RWPE1 (cell line): ENCODE data around the gene DSCAM.

ENCODE experiments used
- CTCF ChIA-PET: fragments of 350-600 bp; sonication (Branson Sonifier 250); formaldehyde crosslinking; extraction: SDS; loops from one replicate; lab custom pipeline; 2021; lab: Yijun Ruan, JAX
- POLR2A ChIA-PET: fragments of 400-600 bp; formaldehyde crosslinking; extraction: SDS; loops from one replicate; lab custom pipeline; 2020; ENCODE audit warnings: antibody characterized with exemption; ENCODE audit not compliant: low non-redundant PET; lab: Yijun Ruan, JAX
- DNase-seq: peaks from one replicate; pipeline ENCODE4 v3.0.0; 2012; ENCODE audit warnings: low spot score
- H3K27ac ChIP-seq: fragments of 450-650 bp; 2 replicates; pipeline ENCODE4 v1.5.1; 2017
- TF ChIP-seq, protein P1 (sequence below): fragments of 450-650 bp; conservative IDR thresholded peaks from 2 replicates; pipeline ENCODE4 v1.5.1; 2017; ENCODE audit warnings: low read depth, mild to moderate bottlenecking

The DSCAM gene

DNA sequence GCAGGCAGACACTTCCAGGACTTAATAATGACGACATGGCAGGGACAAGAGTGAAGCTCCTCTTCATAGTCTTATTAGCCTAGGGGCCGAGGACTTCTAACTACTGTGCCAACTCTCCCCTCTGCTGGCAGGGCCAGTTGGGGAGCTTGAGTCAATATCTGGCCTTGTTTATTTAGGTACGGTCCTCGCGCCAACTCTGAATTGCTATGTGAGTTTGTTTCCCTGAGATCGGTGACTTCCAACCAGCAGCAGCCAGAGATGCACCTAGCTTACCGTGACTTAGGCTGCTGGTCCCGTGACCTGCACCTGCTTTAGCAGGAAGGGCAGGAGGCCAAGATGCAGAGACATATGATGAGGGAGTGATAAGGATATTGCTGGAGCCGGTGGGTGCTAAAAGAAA, 528.6 kb downstream of the DSCAM start:
- H3K27ac ChIP-seq: no peak overlapping the region
- ChIA-PET POLR2A (no interaction called here), CTCF (interaction anchor here (0.6 kb wide), 1 partner anchor 857 kb away, joined by 3 read pairs; no protein-coding TSS in a partner anchor)
- no peak for DNase-seq
- TF ChIP-seq, protein P1, sequence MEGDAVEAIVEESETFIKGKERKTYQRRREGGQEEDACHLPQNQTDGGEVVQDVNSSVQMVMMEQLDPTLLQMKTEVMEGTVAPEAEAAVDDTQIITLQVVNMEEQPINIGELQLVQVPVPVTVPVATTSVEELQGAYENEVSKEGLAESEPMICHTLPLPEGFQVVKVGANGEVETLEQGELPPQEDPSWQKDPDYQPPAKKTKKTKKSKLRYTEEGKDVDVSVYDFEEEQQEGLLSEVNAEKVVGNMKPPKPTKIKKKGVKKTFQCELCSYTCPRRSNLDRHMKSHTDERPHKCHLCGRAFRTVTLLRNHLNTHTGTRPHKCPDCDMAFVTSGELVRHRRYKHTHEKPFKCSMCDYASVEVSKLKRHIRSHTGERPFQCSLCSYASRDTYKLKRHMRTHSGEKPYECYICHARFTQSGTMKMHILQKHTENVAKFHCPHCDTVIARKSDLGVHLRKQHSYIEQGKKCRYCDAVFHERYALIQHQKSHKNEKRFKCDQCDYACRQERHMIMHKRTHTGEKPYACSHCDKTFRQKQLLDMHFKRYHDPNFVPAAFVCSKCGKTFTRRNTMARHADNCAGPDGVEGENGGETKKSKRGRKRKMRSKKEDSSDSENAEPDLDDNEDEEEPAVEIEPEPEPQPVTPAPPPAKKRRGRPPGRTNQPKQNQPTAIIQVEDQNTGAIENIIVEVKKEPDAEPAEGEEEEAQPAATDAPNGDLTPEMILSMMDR: no peak

DNA sequence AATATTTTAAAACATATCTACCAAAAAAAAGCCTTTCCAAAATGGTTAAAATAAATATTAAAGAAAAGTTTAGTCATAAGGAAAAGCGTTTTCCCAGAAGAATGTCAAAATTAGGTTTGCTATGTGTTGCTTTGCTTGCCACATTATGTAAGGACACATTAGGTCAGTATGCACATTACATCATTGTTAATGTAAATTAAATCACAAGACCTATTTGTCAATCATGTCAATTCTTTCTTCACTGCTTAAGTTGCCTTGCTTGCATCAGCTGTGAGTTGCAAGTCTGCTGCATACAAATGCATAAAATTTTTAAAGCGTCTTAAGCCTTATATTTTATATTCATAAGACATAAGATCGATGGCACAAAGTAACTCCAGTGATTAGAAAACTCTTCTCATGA, 530.9 kb downstream of the DSCAM start:
- no peak overlapping the region for H3K27ac ChIP-seq
- ChIA-PET POLR2A (no interaction called here), CTCF (no interaction called here)
- no peak for DNase-seq
- TF ChIP-seq, protein P1: no peak

DNA sequence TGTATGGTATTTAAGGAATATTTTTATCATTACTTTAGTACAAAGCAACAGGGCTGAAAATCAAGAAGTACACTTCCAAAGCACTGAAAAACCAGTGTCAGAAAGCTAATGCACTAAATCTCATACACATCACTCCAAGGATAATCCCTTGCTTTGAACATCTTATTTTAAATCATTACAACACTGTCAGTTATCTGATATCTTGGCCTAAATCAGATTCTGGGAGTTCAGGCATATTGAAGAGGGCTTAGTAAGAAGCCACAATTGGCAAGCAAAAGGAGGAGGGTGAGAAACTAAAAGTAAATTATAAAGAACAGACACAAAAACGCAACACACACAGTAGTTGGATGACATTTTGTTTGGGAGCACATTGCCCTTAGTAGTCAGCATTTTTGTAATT, 531.3 kb downstream of the DSCAM start:
- CTCF ChIA-PET: no interaction called here
- POLR2A ChIA-PET: no interaction called here
- no peak overlapping the region for H3K27ac ChIP-seq
- TF ChIP-seq, protein P1: no peak
- DNase-seq: no peak

DNA sequence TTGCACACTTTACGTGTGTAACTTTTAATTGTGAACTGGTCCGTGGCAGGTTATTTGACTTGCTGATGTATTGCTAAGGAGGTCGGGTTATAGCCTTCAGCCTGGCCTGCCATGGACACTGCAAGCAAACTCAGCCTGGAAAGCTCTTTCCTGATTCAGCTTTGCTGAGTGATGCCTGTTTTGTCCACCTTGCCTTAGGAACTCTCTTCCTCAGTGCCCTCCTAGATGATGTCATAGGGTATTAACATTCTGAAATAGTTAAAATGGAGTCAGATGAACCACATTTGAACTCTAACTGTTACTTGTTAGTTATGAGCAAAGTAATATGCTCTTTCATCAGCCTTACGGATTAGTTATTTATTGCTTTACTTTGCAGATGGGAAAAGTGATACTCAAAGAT, 533.7 kb downstream of the DSCAM start:
- ChIA-PET CTCF (no interaction called here), POLR2A (no interaction called here)
- TF ChIP-seq, protein P1: no peak
- DNase-seq: no peak
- no peak overlapping the region for H3K27ac ChIP-seq

DNA sequence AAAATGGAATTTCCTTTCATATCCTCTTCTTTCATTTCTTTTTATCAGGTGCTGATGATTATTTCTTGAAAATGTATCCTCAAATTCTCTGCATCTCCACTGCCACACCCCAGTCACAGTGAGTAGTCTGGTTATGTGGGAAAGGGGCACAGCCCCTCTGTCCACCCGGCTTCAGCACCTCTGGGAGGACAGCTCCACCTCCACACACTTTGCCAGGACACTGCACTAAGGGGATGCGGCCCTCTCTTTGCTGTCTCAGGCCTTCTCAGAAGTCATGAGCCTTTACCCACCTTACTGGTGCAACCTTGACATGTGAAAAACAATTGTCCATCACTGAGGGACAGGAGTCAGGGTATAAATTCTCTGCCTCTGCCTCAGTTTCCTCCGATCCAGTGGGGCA, 546.7 kb downstream of the DSCAM start:
- no peak for DNase-seq
- ChIA-PET POLR2A (no interaction called here), CTCF (no interaction called here)
- H3K27ac ChIP-seq: no peak overlapping the region
- TF ChIP-seq, protein P1: no peak

DNA sequence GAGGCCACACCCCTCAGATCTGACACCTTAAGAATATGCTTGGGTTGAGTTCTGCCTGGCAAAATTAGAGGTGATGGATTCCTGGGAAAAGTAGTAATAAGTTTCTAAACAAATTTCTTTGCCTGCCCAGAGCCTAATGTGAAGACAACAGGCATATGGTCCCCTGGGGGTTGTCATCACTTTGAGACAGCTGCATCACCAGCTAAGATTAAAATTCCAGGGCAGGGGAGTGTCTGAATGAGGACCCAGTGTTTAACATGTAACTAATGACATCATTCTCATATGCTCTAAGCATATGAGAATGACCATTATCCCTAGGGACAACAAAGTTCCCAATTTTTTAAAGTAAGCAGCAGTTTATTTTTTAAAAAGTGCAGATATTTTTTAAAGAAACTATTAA, 547.5 kb downstream of the DSCAM start:
- no peak overlapping the region for H3K27ac ChIP-seq
- no peak for DNase-seq
- ChIA-PET CTCF (no interaction called here), POLR2A (no interaction called here)
- TF ChIP-seq, protein P1: no peak

DNA sequence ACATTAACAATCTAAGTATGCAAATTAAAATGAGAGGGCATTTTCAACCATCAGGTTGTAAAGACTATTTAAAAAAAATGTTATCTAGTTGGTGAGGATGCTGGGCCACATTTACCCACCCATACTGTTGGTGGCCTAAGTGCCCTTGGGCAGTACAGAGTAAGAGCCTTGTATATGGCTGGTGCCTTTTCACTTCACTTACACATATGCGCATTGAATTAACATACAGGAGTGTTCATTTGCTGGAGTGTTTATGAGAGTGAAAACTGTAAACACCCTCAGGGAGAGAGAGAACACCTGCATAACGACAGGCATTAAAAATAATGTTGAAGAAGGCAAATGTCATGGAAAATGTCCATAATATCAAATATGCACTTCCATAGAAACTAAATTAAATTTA, 552.6 kb downstream of the DSCAM start:
- ChIA-PET POLR2A (no interaction called here), CTCF (no interaction called here)
- DNase-seq: no peak

More for the DNA sequence above, 552.6 kb downstream of the DSCAM start:
- TF ChIP-seq, protein P1: no peak
- H3K27ac ChIP-seq: no peak overlapping the region
